NCI-H345 treated with DMSO at 0.1 percent for 48 hours (cell line): ENCODE results near the gene OTOGL.
"Not testable (repeated sequence)": the region's sequence is repeated elsewhere in the genome, so short reads cannot be mapped to it uniquely, and the experiment has no call there.

ENCODE experiments used
- DNase-seq: peaks from one replicate; lab custom pipeline; 2025; ENCODE audit not compliant: unreplicated experiment; lab: John Stamatoyannopoulos, UW

Gene OTOGL

GRCh38 chr12:80222261-80222660 lies 122.9 kb downstream of the OTOGL start:
- no peak for DNase-seq

GRCh38 chr12:80226576-80226975 lies 127.2 kb downstream of the OTOGL start:
- DNase-seq: no peak

DNA sequence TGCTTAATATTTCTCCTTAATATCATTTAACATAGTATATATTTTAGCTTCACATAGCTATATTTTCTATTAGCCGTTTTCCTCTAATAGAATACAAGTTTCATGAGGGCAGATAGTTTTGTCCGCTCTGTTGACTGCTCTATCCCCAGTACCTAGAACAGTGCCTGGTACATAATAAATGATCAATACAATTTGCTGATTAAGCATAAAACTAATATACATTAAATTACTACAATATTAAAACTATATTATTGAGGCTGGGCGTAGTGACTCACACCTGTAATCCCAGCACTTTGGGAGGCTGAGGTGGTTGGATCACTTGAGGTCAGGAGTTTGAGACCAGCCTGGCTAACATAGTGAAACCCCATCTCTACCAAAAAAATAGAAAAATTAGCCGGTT lies 128.6 kb downstream of the OTOGL start:
- not testable (repeated sequence) for DNase-seq

DNA sequence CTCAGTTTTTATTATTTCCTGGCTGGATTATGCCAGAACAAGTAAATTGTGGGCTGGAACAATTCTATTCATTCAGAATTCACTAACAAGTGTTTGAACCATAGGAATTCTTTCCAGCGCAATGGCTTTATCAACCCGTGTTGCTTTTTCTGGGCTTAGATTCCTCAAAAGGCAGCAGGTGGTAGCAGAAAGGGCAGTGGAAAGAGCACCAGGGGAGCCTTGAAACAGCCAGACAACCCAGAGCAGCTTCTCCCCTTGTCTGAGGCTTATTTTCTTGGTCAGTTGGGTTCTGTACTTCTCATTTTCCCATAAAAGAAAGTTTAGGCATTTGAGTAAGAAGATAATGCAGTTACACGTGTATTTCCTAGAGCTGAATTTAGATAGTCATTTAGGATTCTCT lies 130.7 kb downstream of the OTOGL start:
- no peak for DNase-seq

GRCh38 chr12:80232837-80233236 lies 133.5 kb downstream of the OTOGL start:
- no peak for DNase-seq

DNA sequence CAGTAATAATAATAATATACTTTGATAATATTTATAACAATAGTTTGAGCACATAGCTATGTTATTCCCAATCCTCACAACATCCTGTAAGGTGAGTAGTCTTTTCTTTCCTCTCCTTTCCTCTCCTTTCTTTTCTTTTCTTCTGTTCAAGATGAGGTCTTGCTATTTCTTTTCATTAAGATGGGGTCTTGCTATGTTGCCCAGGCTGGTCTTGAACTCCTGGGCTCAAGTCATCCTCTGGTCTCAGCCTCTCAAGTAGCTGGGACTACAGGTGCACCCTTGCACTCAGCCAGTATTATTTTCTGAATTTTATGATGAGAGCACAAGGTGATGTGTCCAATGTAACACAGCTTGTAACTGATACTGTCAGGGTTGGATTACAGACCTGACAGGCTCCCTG lies 134.6 kb downstream of the OTOGL start:
- DNase-seq: no peak

DNA sequence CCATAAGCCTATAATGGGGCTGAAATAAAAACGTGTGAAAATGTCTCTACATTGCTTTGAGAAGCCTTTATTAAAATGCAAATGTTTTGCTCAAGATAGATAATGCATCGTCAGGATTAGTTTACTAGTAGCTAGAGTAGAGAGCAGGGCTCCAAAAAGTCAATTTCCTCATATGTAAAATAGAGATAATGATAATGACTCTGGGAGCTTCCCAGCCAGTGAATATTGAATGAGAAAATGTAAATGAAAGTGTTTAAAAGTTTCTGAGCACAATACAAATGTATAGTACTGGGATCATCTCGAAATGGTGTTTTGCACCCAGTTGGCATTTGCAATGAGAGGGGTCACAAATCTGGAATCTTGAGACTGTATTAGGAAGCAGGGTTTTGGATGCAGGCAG lies 135.3 kb downstream of the OTOGL start:
- DNase-seq: no peak

DNA sequence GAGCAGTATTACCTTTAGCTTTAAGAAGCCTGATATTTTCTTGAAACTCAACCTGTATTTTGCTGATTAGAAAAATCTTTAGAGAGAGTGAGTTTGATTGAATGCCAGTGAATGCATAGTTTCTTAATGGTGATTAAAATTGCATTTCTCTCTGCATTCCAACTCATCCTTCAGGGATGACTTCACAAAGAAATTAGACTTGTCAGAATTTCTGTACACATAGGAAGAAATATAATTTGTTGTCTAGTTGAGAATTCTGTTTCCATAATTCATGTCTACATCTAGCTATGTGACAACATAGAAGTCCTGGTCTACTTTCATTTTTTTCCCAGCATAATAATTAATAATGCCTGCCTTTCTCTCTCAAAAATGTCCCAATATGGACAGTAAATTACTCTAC lies 136.6 kb downstream of the OTOGL start:
- DNase-seq: no peak

GRCh38 chr12:80239867-80240266 lies 140.5 kb downstream of the OTOGL start:
- DNase-seq: no peak

GRCh38 chr12:80241576-80242273 lies 142.4 kb downstream of the OTOGL start:
- DNase-seq: no peak

DNA sequence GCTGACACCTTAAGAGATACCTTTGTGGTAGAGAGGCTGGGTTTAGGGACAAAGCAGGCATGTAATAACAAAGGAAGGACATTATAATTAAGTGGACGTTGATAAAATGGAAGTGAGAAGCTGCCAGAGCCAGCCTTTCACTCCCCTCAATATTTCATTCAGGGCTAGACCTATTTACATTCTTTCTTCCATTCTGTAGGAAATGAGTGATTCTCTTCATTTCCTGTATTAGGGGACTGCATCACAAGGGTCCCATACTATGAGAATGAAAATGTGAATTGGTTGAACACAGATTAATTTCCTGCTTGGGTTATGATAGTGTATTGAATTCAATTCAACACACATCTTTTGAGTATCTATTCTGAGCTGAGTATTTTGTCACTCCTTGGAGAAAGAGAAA lies 143.0 kb downstream of the OTOGL start:
- DNase-seq: no peak

GRCh38 chr12:80249581-80249980 lies 150.2 kb downstream of the OTOGL start:
- not testable (repeated sequence) for DNase-seq

- DNase-seq: no peak
Measured at GRCh38 chr12:80257920-80258319, 158.6 kb downstream of the OTOGL start.

- no peak for DNase-seq
Measured at GRCh38 chr12:80260269-80260668, 160.9 kb downstream of the OTOGL start.

GRCh38 chr12:80261403-80261802 lies 162.1 kb downstream of the OTOGL start:
- no peak for DNase-seq

GRCh38 chr12:80262346-80262745 lies 163.0 kb downstream of the OTOGL start:
- no peak for DNase-seq

DNA sequence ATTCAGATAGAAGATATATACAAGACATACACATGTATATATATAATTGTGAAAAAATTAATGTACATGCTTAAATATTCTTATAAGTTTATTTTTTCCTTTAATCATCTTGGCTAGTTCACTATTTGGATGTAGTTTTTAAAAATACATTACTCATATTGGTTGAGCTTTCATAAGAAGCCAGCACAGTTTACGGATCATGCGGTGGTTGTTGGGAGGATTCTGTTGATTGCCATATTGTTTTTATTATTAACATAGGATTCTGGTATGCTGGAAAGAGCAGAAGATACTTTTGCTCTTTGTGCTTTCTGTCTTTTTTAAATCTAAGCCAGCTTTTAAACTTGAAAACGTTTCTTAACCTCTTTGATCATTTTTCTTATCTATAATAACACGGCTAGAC lies 163.4 kb downstream of the OTOGL start:
- no peak for DNase-seq

- DNase-seq: no peak
Measured at GRCh38 chr12:80264386-80264785, 165.0 kb downstream of the OTOGL start.

DNA sequence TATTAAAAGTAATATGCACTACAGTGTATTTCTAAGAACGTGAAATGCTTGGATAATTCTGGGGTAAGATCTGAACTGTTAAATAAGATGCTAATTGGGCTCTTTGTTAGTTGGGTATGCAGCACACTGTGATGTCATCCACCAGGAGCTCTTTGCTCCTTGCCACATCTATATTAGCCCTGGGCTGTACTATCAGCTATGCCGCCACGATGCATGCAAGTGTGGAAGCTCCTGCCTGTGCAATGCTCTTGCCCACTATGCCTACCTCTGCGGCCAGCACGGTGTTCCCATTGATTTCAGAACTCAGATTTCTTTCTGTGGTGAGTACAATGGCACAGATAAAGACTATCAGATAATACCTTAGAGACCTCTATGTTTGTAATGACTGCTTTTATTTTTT lies 165.6 kb downstream of the OTOGL start:
- no peak for DNase-seq

DNA sequence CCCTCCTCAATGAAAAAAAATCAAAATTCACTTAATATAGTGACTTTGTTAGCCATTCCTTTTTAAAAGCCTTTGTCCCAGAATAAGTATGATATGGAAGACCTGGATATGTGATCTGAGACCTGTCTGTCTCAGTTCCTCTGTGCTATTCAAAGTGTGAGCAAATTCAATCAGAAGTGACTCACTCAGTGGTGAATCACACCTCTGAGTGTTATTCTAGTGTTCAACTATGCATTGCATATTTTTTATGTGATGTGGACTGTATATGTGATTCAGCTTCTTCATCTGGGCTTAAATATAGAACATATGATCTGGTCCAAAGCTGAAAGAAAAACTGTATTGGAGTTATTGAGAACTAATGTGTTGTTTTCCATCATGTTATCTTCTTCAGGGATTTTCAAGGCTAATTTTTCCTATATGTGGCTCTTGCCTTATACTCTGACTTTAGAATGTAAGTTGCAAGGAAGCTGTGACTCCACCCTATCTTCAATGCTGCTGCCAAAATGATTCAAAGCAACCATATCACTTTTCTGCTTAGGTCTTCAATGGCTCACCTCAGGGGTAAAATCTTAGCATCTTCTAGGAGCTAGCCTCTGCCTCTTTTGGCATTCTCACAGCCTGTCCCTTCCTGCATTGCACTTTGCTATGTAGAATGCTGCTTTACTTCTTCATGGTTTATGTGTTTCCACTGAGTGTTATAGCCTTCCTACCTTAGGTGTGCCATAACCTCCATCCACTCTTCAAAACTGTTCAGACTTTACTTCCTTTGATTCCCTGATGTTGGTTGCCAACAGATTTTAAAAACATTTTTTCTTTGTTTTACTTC lies 169.8 kb downstream of the OTOGL start:
- no peak for DNase-seq

- peak; percentile 56 for DNase-seq
Measured at GRCh38 chr12:80269803-80270552, 170.6 kb downstream of the OTOGL start.

- DNase-seq: no peak
Measured at GRCh38 chr12:80271780-80272179, 172.4 kb downstream of the OTOGL start.
